Muscle of leg (tissue), 11 donors: ENCODE results near the gene MYOT. TPM values are rescaled to one million over a fixed set of nuclear protein-coding genes. Genes with fewer than 3 reads are reported as not detected.

ENCODE experiments used
- DNase-seq: peaks from one replicate; pipeline ENCODE4 v3.0.0; 2013
- H3K27ac ChIP-seq: one replicate; pipeline ENCODE4 v1.5.1; 2013; ENCODE audit warnings: mild to moderate bottlenecking, low read length, control low read depth
- H3K27me3 ChIP-seq: one replicate; pipeline ENCODE4 v1.6.1; 2013; ENCODE audit warnings: low read length; ENCODE audit not compliant: control insufficient read depth, insufficient read depth
- H3K36me3 ChIP-seq: one replicate; pipeline ENCODE4 v1.6.1; 2013; ENCODE audit warnings: low read length; ENCODE audit not compliant: control insufficient read depth, insufficient read depth
- H3K4me1 ChIP-seq: one replicate; pipeline ENCODE4 v1.6.1; 2013; ENCODE audit warnings: low read length; ENCODE audit not compliant: control insufficient read depth, insufficient read depth
- H3K4me3 ChIP-seq: one replicate; pipeline ENCODE4 v1.5.1; 2013; ENCODE audit warnings: low read length, control low read depth
- H3K9me3 ChIP-seq: replicated peaks from 2 replicates; pipeline ENCODE4 v1.6.1; 2013; ENCODE audit warnings: low read depth, low read length; ENCODE audit not compliant: control insufficient read depth
- WGBS: methylation state at CpG from one replicate; pipeline ENCODE4 v1.1.5; 2013; ENCODE audit warnings: missing lambda C conversion rate; ENCODE audit not compliant: insufficient coverage; 5-methylcytosine and 5-hydroxymethylcytosine counted together
- polyA plus RNA-seq, 8 donors: library from polyadenylated mRNA; unstranded; fragments of 120-200 nt; gene quantifications; one replicate each; pipeline versions ENCODE4 v1.2.1 to v1.2.3, GENCODE V29; 2013; ENCODE audit warnings: inconsistent platforms in 1 of 8, low replicate concordance in 1 of 8; ENCODE audit not compliant: insufficient read length in 8 of 8, insufficient read depth in 1 of 8
- total RNA-seq: library from RNA; stranded (reverse); fragments of 120-200 nt; gene quantifications from one replicate; pipeline ENCODE4 v1.2.4, GENCODE V29; 2013

Gene MYOT
- total and polyA plus RNA-seq, 9 donors, result 125 to 257 (median 213) TPM

GRCh38 chr5:137831105-137831504 lies 36.6 kb upstream of the MYOT start:
- H3K27me3 ChIP-seq, result no peaks in the 10 kb centered on the region
- H3K9me3 ChIP-seq, result no peaks in the 10 kb centered on the region
- H3K4me3 ChIP-seq, result no peak overlapping the region
- H3K4me1 ChIP-seq, result peaks cover 18% of the 10 kb centered on the region
- no peak overlapping the region for H3K27ac ChIP-seq
- DNase-seq, result no peak
- no peaks in the 10 kb centered on the region for H3K36me3 ChIP-seq
- no CpG with 5 or more reads among the region's 2 CpGs for WGBS

GRCh38 chr5:137831526-137831925 lies 36.1 kb upstream of the MYOT start:
- H3K4me1 ChIP-seq, result peaks cover 18% of the 10 kb centered on the region
- peak; percentile 44 for DNase-seq
- no peaks in the 10 kb centered on the region for H3K36me3 ChIP-seq
- no peak overlapping the region for H3K27ac ChIP-seq
- H3K4me3 ChIP-seq, result no peak overlapping the region
- no peaks in the 10 kb centered on the region for H3K27me3 ChIP-seq
- H3K9me3 ChIP-seq, result no peaks in the 10 kb centered on the region
- WGBS, result no CpG with 5 or more reads among the region's 3 CpGs

- Histone ChIP-seq H3K36me3 (no peaks in the 10 kb centered on the region), H3K4me1 (peaks cover 14% of the 10 kb centered on the region), H3K9me3 (no peaks in the 10 kb centered on the region), H3K27ac (no peak overlapping the region), H3K27me3 (no peaks in the 10 kb centered on the region), H3K4me3 (no peak overlapping the region)
- no peak for DNase-seq
- no CpG with 5 or more reads among the region's 1 CpG for WGBS
These were observed 35.2 kb upstream of the MYOT start for GRCh38 chr5:137832416-137832815.

DNA sequence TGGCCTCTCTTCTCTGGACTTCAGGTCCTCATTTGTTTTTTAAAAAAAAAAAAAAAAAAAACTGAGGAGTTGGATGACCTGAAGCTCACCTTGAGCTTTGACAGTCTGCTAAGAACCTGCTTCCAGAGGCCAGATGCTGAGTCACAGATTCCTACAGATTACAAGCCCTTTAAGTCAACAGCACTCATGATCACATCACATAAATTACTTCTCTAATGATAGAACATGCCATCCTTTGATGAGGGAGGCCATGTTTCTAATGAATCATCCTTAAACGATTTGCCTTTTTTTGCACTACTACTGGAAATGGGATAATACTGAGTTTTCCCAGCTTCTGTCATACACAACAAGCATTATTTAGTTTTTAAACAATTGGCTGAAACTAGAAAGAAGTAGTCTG lies 34.2 kb upstream of the MYOT start:
- WGBS, result no CpG with 5 or more reads among the region's 1 CpG
- Histone ChIP-seq H3K4me3 (no peak overlapping the region), H3K4me1 (peaks cover 14% of the 10 kb centered on the region), H3K36me3 (no peaks in the 10 kb centered on the region), H3K27ac (no peak overlapping the region), H3K9me3 (no peaks in the 10 kb centered on the region), H3K27me3 (no peaks in the 10 kb centered on the region)
- DNase-seq, result peak; percentile 53

- Histone ChIP-seq H3K27me3 (no peaks in the 10 kb centered on the region), H3K4me3 (no peak overlapping the region), H3K36me3 (no peaks in the 10 kb centered on the region), H3K9me3 (no peaks in the 10 kb centered on the region), H3K4me1 (peaks cover 14% of the 10 kb centered on the region), H3K27ac (peak overlapping the region; percentile 71)
- peak; percentile 43 for DNase-seq
- WGBS, result no CpG with 5 or more reads among the region's 4 CpGs
These were observed 33.1 kb upstream of the MYOT start for GRCh38 chr5:137834498-137835049.

- peak; percentile 74 for DNase-seq
- Histone ChIP-seq H3K9me3 (no peaks in the 10 kb centered on the region), H3K36me3 (no peaks in the 10 kb centered on the region), H3K4me1 (peaks cover 11% of the 10 kb centered on the region), H3K27ac (peak overlapping the region; percentile 83), H3K27me3 (no peaks in the 10 kb centered on the region), H3K4me3 (no peak overlapping the region)
- WGBS, result no CpG with 5 or more reads among the region's 1 CpG
These were observed 31.4 kb upstream of the MYOT start for GRCh38 chr5:137836298-137836697.

DNA sequence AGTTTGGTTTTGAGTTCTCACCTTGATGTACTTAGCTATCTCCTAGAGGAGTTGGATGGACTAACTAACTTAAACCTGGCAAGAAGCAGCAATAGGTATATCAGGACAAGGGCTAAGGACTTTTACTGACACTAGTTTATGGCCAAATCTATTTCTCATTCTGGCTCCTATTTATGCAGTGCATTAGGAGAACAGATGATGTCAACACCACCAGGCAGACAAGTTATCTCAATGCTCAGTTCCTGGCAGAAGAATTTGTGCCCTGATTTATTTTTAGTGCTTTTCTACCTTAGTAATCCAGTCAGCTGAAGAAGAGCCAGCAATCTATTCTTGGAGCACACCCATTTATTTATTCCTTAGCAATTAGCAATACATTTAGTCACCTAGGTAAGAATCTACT lies 30.7 kb upstream of the MYOT start:
- Histone ChIP-seq H3K4me3 (no peak overlapping the region), H3K9me3 (no peaks in the 10 kb centered on the region), H3K27me3 (no peaks in the 10 kb centered on the region), H3K4me1 (peaks cover 11% of the 10 kb centered on the region), H3K36me3 (no peaks in the 10 kb centered on the region), H3K27ac (peak overlapping the region; percentile 83)
- DNase-seq, result peak; percentile 63

GRCh38 chr5:137837491-137838394 lies 29.9 kb upstream of the MYOT start:
- Histone ChIP-seq H3K4me3 (no peak overlapping the region), H3K4me1 (peaks cover 11% of the 10 kb centered on the region), H3K27ac (peak overlapping the region; percentile 83), H3K9me3 (no peaks in the 10 kb centered on the region), H3K27me3 (no peaks in the 10 kb centered on the region), H3K36me3 (no peaks in the 10 kb centered on the region)
- no CpG with 5 or more reads among the region's 2 CpGs for WGBS
- peak; percentile 50 for DNase-seq

DNA sequence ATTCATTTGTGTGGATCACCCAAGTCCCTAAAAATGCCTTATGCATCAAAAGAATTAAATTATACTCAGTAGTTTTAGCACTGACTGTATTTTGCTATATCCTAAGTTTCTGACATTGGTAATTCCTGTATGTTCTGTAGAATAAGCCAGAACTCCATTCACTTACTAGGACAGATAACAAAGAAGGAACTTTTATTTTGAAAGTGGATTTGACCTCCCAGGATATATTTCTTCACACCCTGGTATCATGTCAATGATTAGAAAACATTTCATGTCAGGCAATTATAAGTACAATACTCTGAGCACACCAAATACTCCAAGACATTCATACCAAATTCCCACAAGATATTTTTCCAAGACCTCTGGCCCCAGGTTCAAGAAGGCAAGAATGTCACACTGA lies 28.7 kb upstream of the MYOT start:
- Histone ChIP-seq H3K4me1 (peaks cover 11% of the 10 kb centered on the region), H3K27ac (peak overlapping the region; percentile 42), H3K36me3 (no peaks in the 10 kb centered on the region), H3K27me3 (no peaks in the 10 kb centered on the region), H3K9me3 (no peaks in the 10 kb centered on the region), H3K4me3 (no peak overlapping the region)
- DNase-seq, result no peak

GRCh38 chr5:137842296-137842695 lies 25.4 kb upstream of the MYOT start:
- Histone ChIP-seq H3K27ac (no peak overlapping the region), H3K27me3 (no peaks in the 10 kb centered on the region), H3K4me3 (no peak overlapping the region), H3K4me1 (peaks cover 12% of the 10 kb centered on the region), H3K9me3 (no peaks in the 10 kb centered on the region), H3K36me3 (no peaks in the 10 kb centered on the region)
- DNase-seq, result no peak
- WGBS, result 20% methylated on average over 1 of the region's 5 CpGs
